Panc1 (cell line): ENCODE results near the gene PRR36. TPM values are rescaled to one million over a fixed set of nuclear protein-coding genes. Genes with fewer than 3 reads are reported as not detected.

Experiments
- ATAC-seq: fragments of 200-7000 bp; cut with Tn5 transposase; 2 replicates; pipeline ENCODE4 v1.9.1; 2020; ENCODE audit warnings: mild to moderate bottlenecking, moderate library complexity
- BruUV-seq: library from RNA; stranded (reverse); fragments of 400-500 nt; replicated peaks from 2 replicates; lab custom pipeline; 2021; lab: Mats Ljungman, UMichigan
- CTCF ChIA-PET: fragments of 300-600 bp; sonication (Branson Sonifier 250); formaldehyde crosslinking; loops from one replicate; lab custom pipeline; 2022; ENCODE audit warnings: antibody characterized with exemption; lab: Charles Lee
- POLR2A ChIA-PET: fragments of 300-600 bp; sonication (Branson Sonifier 250); formaldehyde crosslinking; loops from one replicate; lab custom pipeline; 2022; ENCODE audit warnings: antibody characterized with exemption; lab: Charles Lee
- DNase-seq: peaks from one replicate; pipeline ENCODE4 v3.0.0-alpha.2; 2010; ENCODE audit warnings: low read depth, low spot score
- H3K27ac ChIP-seq: 2 replicates; pipeline ENCODE4 v1.5.1; 2011; ENCODE audit warnings: mild to moderate bottlenecking, low read length, inconsistent platforms
- H3K27me3 ChIP-seq: fragments of 200-500 bp; sonication (Bioruptor generic); 2 replicates; pipeline ENCODE4 v1.6.0; 2014; ENCODE audit warnings: low read length, inconsistent platforms; ENCODE audit not compliant: control insufficient read depth, insufficient read depth
- H3K36me3 ChIP-seq: fragments of 200-500 bp; sonication (Bioruptor generic); 2 replicates; pipeline ENCODE4 v1.5.1; 2014; ENCODE audit warnings: inconsistent platforms, mild to moderate bottlenecking, low read length, moderate library complexity; ENCODE audit not compliant: control insufficient read depth, insufficient read depth
- H3K4me1 ChIP-seq: 2 replicates; pipeline ENCODE4 v1.5.1; 2011; ENCODE audit warnings: inconsistent platforms, mild to moderate bottlenecking, low read length, moderate library complexity; ENCODE audit not compliant: control insufficient read depth, insufficient read depth
- H3K4me3 ChIP-seq, 2 experiments: 2 replicates each; pipeline ENCODE4 v1.5.1; 2011 to 2012; ENCODE audit warnings: low read depth in 2 of 2, low read length in 2 of 2, mild to moderate bottlenecking in 2 of 2, inconsistent platforms in 1 of 2, moderate library complexity in 1 of 2
- H3K9me3 ChIP-seq: fragments of 200-500 bp; sonication (Bioruptor generic); 2 replicates; pipeline ENCODE4 v1.5.1; 2014; ENCODE audit warnings: low read depth, mild to moderate bottlenecking, inconsistent platforms, low read length, moderate library complexity; ENCODE audit not compliant: control insufficient read depth, insufficient read depth
- POLR2AphosphoS5 ChIP-seq: IDR thresholded peaks from 2 replicates; pipeline ENCODE4 v1.6.1; 2012; ENCODE audit warnings: mild to moderate bottlenecking, low read depth, low read length, moderate library complexity
- REST ChIP-seq, 2 experiments: IDR thresholded peaks; 2 replicates each; pipeline ENCODE4 v1.6.1; 2011 to 2012; ENCODE audit warnings: low read depth in 2 of 2, control low read depth in 1 of 2, low read length in 1 of 2, mild to moderate bottlenecking in 1 of 2, moderate library complexity in 1 of 2; ENCODE audit not compliant: insufficient read depth in 1 of 2
- SIN3A ChIP-seq: IDR thresholded peaks from 2 replicates; pipeline ENCODE4 v1.6.1; 2012; ENCODE audit warnings: low read depth, mild to moderate bottlenecking, low read length, moderate library complexity, borderline replicate concordance; ENCODE audit not compliant: insufficient read depth
- TCF7L2 ChIP-seq: IDR thresholded peaks from 2 replicates; pipeline ENCODE4 v1.6.1; 2011; ENCODE audit warnings: mild to moderate bottlenecking, low read depth, low read length, inconsistent platforms
- in situ Hi-C: cut with HindIII; loops from 2 replicates; pipeline ENCODE4 v1.10.0; 2016; ENCODE audit warnings: low sequenced_read_pairs, low pct_unique_long_range_greater_than_20kb
- intact Hi-C: fragments of 100-400 bp; cut with micrococcal nuclease; formaldehyde crosslinking; loops from one replicate; pipeline ENCODE4 v1.10.0; 2022; ENCODE audit not compliant: unreplicated experiment
- total RNA-seq: library from RNA; stranded (reverse); gene quantifications from one replicate; pipeline ENCODE4 v1.2.1, GENCODE V29; 2021; ENCODE audit not compliant: unreplicated experiment
- TF ChIP-seq, protein P1 (sequence below): fragments of 450-650 bp; IDR thresholded peaks from 2 replicates; pipeline ENCODE4 v1.5.1; 2017; ENCODE audit warnings: mild to moderate bottlenecking

The PRR36 gene
- total RNA-seq, 1 experiment from 2014 or later: 3.7 TPM

DNA sequence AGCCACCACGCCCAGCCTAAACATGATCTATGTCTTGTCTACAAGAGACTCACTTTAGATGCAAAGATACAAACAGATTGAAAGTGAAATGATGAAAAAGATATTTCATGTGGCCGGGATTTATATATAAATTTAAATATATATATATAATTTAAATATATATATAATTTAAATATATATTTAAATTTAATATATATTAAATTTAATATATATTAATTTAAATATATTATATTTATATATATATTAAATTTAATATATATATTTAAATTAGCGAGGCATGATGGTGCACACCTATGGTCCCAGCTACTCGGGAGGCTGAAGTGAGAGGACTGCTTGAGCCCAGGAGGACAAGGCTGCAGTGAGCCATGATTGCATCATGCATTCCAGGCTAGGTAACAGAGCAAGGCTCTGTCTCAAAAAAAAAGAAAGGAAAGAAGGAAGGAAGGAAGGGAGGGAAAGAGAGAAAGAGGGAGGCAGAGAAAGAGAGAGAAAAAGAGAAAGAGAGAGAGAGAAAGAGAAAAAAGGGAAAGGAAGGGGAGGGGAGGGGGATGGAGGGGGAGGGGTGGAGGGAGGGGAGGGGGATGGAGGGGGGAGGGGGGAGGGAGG, 51.2 kb downstream of the PRR36 start:
- no peaks in the 10 kb centered on the region for H3K27me3 ChIP-seq
- CTCF ChIA-PET: no interaction called here
- POLR2A ChIA-PET: no interaction called here

GRCh38 chr19:7820588-7820987, 53.6 kb downstream of the PRR36 start:
- DNase-seq: no peak
- no peak for ATAC-seq
- in situ Hi-C loops (no loop called here), intact Hi-C loops (no loop called here)
- Histone ChIP-seq H3K27me3 (no peaks in the 10 kb centered on the region), H3K4me3 (no peak overlapping the region), H3K9me3 (peaks cover 3% of the 10 kb centered on the region; the same call in 1 of the 2 replicates), H3K4me1 (no peaks in the 10 kb centered on the region), H3K36me3 (no peaks in the 10 kb centered on the region), H3K27ac (no peak overlapping the region)
- TF ChIP-seq REST (IDR thresholded peaks at IDR 0.05; ENCODE audit: insufficient read depth in 1 of 2, low read depth in 2 of 2, low read length in 1 of 2) (no peak), SIN3A (no peak), TCF7L2 (no peak), POLR2AphosphoS5 (no peak)
- TF ChIP-seq, protein P1, sequence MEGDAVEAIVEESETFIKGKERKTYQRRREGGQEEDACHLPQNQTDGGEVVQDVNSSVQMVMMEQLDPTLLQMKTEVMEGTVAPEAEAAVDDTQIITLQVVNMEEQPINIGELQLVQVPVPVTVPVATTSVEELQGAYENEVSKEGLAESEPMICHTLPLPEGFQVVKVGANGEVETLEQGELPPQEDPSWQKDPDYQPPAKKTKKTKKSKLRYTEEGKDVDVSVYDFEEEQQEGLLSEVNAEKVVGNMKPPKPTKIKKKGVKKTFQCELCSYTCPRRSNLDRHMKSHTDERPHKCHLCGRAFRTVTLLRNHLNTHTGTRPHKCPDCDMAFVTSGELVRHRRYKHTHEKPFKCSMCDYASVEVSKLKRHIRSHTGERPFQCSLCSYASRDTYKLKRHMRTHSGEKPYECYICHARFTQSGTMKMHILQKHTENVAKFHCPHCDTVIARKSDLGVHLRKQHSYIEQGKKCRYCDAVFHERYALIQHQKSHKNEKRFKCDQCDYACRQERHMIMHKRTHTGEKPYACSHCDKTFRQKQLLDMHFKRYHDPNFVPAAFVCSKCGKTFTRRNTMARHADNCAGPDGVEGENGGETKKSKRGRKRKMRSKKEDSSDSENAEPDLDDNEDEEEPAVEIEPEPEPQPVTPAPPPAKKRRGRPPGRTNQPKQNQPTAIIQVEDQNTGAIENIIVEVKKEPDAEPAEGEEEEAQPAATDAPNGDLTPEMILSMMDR: no peak
- ChIA-PET CTCF (no interaction called here), POLR2A (no interaction called here)
- no TSS peak for BruUV-seq

More for the DNA sequence above, 51.2 kb downstream of the PRR36 start:
- H3K4me3 ChIP-seq: no peak overlapping the region
- H3K27ac ChIP-seq: no peak overlapping the region
- ATAC-seq (no peak), DNase-seq (no peak)
- intact Hi-C loops: no loop called here
- in situ Hi-C loops: no loop called here
- H3K9me3 ChIP-seq: no peaks in the 10 kb centered on the region
- no TSS peak for BruUV-seq
- TF ChIP-seq, protein P1: no peak
- TF ChIP-seq SIN3A (no peak), POLR2AphosphoS5 (no peak), TCF7L2 (no peak), REST (IDR thresholded peaks at IDR 0.05; ENCODE audit: insufficient read depth in 1 of 2, low read depth in 2 of 2, low read length in 1 of 2) (no peak)
- no peaks in the 10 kb centered on the region for H3K4me1 ChIP-seq
- H3K36me3 ChIP-seq: no peaks in the 10 kb centered on the region
